Measurements from ENCODE around the gene SMPD2.

The SMPD2 gene

GRCh38 chr6:109421184-109421583 is 19.3 kb upstream of the SMPD2 start:
- H3K9me2 ChIP-seq (replicated peaks; ENCODE audit: insufficient read depth, low read length), result no peaks in the 10 kb centered on the region
- TF ChIP-seq CTCF (IDR thresholded peaks at IDR 0.05; ENCODE audit: insufficient read depth, low read length, poor library complexity, severe bottlenecking) (no peak), EZH2phosphoT487 (conservative IDR thresholded peaks at IDR 0.05; ENCODE audit: low read length) (no peak)
- H3K27me3 ChIP-seq (ENCODE audit: low read length), result no peaks in the 10 kb centered on the region
- no peaks in the 10 kb centered on the region for H3K79me2 ChIP-seq (ENCODE audit: insufficient read depth, low read length)
- no peaks in the 10 kb centered on the region for H3K9me3 ChIP-seq (ENCODE audit: insufficient read depth, low read length)
- no peak overlapping the region for H3K4me3 ChIP-seq (ENCODE audit: insufficient read depth, low read length, poor library complexity, severe bottlenecking)
- H4K20me1 ChIP-seq (ENCODE audit: low read depth, low read length), result no peaks in the 10 kb centered on the region
- no peak overlapping the region for H3K9ac ChIP-seq (ENCODE audit: low read length)
- H2AFZ ChIP-seq (ENCODE audit: low read depth, low read length, severe bottlenecking), result no peak overlapping the region
- no peak overlapping the region for H3K4me2 ChIP-seq (ENCODE audit: low read depth, low read length, poor library complexity, severe bottlenecking)
- no peak overlapping the region for H3K27ac ChIP-seq (ENCODE audit: low read depth, low read length)
- H3K36me3 ChIP-seq (ENCODE audit: low read length), result no peaks in the 10 kb centered on the region
- H3F3A ChIP-seq (ENCODE audit: insufficient read depth), result no peaks in the 10 kb centered on the region

- no peak overlapping the region for H2AFZ ChIP-seq (ENCODE audit: low read depth, low read length, severe bottlenecking)
Measured at GRCh38 chr6:109424946-109425345, 15.6 kb upstream of the SMPD2 start.

GRCh38 chr6:109428889-109429477 is 11.5 kb upstream of the SMPD2 start:
- Histone ChIP-seq H3K27me3 (ENCODE audit: low read length) (no peaks in the 10 kb centered on the region), H3F3A (ENCODE audit: insufficient read depth) (no peaks in the 10 kb centered on the region), H3K4me3 (ENCODE audit: insufficient read depth, low read length, poor library complexity, severe bottlenecking) (no peak overlapping the region), H3K4me2 (ENCODE audit: low read depth, low read length, poor library complexity, severe bottlenecking) (no peak overlapping the region), H2AFZ (ENCODE audit: low read depth, low read length, severe bottlenecking) (no peak overlapping the region), H3K79me2 (ENCODE audit: insufficient read depth, low read length) (no peaks in the 10 kb centered on the region), H3K9ac (ENCODE audit: low read length) (no peak overlapping the region), H3K9me3 (ENCODE audit: insufficient read depth, low read length) (no peaks in the 10 kb centered on the region), H3K9me2 (replicated peaks; ENCODE audit: insufficient read depth, low read length) (no peaks in the 10 kb centered on the region), H3K27ac (ENCODE audit: low read depth, low read length) (no peak overlapping the region), H4K20me1 (ENCODE audit: low read depth, low read length) (no peaks in the 10 kb centered on the region), H3K36me3 (ENCODE audit: low read length) (no peaks in the 10 kb centered on the region)
- TF ChIP-seq EZH2phosphoT487 (conservative IDR thresholded peaks at IDR 0.05; ENCODE audit: low read length) (no peak), CTCF (IDR thresholded peaks at IDR 0.05; ENCODE audit: insufficient read depth, low read length, poor library complexity, severe bottlenecking) (no peak)

More at GRCh38 chr6:109424946-109425345, 15.6 kb upstream of the SMPD2 start:
- Histone ChIP-seq H3K27me3 (ENCODE audit: low read length) (no peaks in the 10 kb centered on the region), H3K4me3 (ENCODE audit: insufficient read depth, low read length, poor library complexity, severe bottlenecking) (no peak overlapping the region), H4K20me1 (ENCODE audit: low read depth, low read length) (no peaks in the 10 kb centered on the region), H3F3A (ENCODE audit: insufficient read depth) (no peaks in the 10 kb centered on the region), H3K79me2 (ENCODE audit: insufficient read depth, low read length) (no peaks in the 10 kb centered on the region), H3K9ac (ENCODE audit: low read length) (no peak overlapping the region), H3K9me2 (replicated peaks; ENCODE audit: insufficient read depth, low read length) (no peaks in the 10 kb centered on the region), H3K36me3 (ENCODE audit: low read length) (no peaks in the 10 kb centered on the region), H3K4me2 (ENCODE audit: low read depth, low read length, poor library complexity, severe bottlenecking) (no peak overlapping the region), H3K27ac (ENCODE audit: low read depth, low read length) (no peak overlapping the region), H3K9me3 (ENCODE audit: insufficient read depth, low read length) (no peaks in the 10 kb centered on the region)
- TF ChIP-seq EZH2phosphoT487 (conservative IDR thresholded peaks at IDR 0.05; ENCODE audit: low read length) (no peak), CTCF (IDR thresholded peaks at IDR 0.05; ENCODE audit: insufficient read depth, low read length, poor library complexity, severe bottlenecking) (no peak)
